HG02678 (cell line): ENCODE data around the gene MAML3.

Experiments
- ATAC-seq: cut with Tn5 transposase; IDR thresholded peaks from one replicate; pipeline ENCODE4 v1.9.1; 2021; ENCODE audit warnings: mild to moderate bottlenecking, moderate library complexity; ENCODE audit not compliant: unreplicated experiment

MAML3 gene

DNA sequence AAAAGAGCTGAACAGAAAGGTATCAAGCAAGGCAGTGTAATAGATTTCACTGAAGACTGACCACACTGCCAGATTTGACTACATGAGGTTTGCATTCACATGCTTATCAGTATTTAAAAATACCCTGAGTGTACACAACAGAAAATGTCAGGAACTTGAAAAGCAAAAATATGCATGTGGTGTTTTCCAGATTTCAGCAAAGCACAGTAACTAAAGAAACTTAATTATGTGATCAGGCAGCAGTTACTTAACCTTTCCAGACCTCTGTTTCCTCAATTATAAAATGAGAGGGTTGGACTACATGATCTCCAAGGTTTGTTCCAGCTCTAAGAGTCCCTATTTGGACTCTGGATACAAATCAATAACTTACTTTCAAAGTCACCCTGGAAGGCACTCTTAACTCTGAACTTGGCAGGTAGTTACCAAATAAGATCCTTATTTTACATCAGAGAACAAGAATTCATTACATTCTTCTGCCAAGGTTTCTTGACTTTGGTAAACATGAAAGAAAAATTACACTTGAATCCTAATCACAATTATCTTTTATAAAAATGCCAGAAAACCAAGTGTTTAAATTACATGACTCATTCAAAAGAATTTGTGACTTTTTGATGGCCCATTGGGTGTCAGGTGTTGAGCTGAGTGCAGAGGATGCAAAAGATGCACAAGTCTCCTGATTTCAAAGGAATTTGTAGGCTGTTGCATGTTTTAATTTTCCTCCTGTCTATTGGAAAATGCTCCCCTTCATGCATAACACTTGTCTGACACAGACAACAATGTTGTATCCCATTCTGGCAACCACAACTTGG lies 246.8 kb downstream of the MAML3 start:
- ATAC-seq: no peak

DNA sequence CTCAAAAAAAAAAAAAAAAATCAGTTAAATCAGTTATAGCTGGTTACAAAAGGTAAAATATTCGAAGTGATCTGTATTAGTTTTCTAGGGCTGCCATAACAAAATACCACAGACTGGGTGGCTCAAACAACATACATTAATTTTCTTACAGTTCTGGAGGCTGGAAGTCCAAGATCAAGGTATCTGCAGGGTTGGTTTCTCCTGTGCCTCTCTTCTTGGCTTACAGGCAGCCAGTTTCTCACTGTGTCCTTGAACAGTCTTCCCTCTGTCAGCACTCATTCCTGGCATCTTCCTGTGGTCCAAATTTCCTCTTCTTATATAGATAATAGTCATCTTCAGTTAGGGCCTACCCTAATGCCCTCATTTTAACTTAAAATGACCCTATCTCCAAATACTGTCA lies 248.5 kb downstream of the MAML3 start:
- no peak for ATAC-seq

- ATAC-seq: no peak
Observed at GRCh38 chr4:139904406-139904805, 249.6 kb downstream of the MAML3 start.

DNA sequence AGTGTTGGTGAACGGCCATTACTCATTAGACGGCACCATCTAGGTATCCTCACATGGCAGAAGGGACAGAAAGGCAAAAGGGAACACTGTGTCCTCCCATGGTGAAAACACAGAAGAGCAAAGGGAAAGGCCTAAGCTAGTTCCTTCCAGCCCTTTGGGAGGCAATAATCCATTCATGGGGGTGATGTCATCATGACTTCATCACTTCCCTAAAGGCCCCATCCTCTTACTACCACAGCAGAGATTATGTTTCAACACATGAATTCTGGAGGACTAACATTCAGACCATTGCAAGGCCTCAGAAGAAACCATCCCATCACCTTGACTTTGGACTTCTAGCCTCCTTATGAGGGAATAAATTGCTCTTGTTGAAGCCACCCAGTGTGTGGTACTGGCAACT lies 250.1 kb downstream of the MAML3 start:
- no peak for ATAC-seq

DNA sequence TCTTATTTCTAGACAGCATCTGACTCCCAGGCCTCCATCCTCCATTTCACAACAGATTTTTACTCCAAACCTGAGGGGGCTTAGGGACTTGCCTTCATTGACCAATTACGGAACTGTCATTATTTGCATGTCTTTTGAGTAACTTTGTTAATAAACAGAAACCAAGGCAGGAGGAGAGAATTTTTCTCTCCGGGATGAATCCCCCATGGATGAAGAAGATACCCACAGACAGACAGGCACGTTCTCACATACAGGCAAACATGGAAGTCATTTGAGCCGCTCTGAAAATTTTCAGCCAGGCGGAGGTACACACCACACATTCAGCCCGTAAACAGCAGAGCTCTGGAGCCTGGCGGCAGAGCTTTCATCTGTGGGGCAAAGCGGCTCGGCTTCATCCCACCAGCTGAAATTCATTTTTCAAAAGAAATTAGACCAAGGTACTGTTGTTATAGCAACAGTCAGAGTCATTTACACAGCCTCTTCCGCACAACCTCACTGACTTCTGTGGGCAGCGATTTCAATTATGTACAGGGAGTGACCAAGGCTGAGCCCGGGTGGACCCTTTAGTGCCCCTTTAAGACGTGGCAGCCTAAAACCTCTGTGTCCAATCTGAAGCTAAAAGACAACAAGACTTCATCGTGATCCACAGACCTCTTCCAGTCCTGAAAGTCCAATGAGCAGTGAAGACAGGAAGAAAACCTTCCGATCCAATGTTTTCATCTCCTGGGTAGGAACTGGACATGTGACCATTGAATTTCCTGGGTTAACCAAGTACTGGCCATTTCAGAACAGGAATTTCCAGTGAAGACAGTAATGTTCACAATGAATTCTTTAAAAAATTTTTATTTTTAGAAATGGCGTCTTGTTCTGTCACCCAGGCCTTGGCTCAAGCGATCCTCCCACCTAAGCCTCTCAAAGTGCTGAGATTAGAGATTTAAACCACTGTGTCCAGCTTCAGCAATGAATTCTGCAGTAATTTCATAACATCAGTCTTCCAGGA lies 251.4 kb downstream of the MAML3 start:
- no peak for ATAC-seq

GRCh38 chr4:139901531-139902320 lies 252.3 kb downstream of the MAML3 start:
- no peak for ATAC-seq

GRCh38 chr4:139900964-139901376 lies 253.0 kb downstream of the MAML3 start:
- ATAC-seq: no peak

GRCh38 chr4:139899346-139899745 lies 254.6 kb downstream of the MAML3 start:
- no peak for ATAC-seq

DNA sequence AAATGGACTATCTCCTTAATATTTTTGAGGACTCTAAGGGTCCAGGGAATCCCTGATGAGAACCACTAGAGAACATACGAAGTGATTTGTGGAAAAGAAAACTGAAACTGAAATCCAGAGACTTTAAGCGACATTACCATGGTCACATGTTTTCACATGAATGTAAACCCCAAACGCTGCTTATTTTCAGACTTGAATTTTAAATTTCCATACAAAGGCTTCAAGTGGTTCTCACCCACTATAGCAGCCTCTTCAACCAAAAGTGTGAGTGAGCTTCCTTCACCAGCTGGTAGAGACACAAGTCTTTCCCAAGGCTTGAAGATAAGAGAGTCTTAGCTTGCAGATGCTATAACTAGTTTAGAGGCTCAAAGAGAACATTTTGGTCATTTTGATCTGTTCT lies 255.7 kb downstream of the MAML3 start:
- no peak for ATAC-seq

- no peak for ATAC-seq
Observed at GRCh38 chr4:139896091-139896604, 257.8 kb downstream of the MAML3 start.

- no peak for ATAC-seq
Observed at GRCh38 chr4:139893801-139894200, 260.2 kb downstream of the MAML3 start.

DNA sequence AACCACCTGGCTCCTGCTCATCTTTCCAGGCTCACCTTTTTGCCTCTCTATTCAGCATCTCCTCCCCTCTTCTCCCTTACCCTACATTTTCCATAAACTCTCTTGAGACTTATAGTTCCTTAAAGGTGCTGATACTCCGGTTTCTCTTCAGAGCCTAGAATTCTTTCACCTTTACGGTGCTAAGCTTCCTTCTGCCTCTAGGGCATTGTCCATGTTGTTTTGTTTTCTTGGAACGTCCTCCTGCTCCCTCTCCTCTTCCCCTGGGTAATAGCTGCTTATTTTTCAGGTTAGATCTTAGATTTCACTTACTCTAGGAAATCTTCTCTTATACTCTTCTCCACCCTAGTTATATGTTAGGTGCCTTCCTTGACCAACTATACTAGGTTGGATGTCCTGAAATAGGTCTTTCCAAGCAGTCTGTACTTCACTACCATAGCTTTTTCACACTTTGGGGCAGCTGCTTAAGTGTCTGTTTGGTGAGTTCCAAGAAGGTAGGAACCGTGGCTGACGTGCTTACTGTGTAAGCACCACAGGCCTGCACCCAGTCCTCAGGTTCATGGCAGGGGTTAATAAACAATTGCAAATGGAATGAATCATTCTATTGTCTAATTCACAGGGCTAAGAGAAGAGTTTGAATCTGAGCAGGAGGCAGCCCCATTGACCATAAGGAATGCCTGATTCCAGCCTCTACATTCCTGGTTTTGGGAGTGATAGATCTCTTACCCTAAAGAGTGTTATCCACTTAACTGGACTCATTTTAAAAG lies 260.8 kb downstream of the MAML3 start:
- no peak for ATAC-seq

DNA sequence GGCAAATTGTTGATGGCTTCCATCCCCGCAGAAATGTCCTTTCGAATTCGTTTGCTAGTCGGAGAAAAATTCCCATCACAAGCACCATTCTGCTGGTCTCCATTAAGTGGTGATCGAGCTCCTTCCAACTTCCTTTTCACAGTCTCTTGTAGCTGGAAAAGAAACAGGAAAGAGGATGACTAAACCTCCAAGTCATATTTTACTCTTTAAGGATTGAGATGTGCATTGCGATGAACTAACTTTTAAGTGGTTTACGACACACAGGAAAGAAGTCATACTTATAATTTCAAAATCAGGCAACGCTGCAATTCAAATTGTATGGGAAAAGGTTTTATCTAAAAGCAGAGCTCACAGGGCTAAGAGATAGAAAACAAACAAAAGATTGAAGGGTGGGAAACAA lies 263.2 kb downstream of the MAML3 start:
- no peak for ATAC-seq

GRCh38 chr4:139889901-139890300 lies 264.1 kb downstream of the MAML3 start:
- no peak for ATAC-seq

- no peak for ATAC-seq
Observed at GRCh38 chr4:139889264-139889663, 264.7 kb downstream of the MAML3 start.

DNA sequence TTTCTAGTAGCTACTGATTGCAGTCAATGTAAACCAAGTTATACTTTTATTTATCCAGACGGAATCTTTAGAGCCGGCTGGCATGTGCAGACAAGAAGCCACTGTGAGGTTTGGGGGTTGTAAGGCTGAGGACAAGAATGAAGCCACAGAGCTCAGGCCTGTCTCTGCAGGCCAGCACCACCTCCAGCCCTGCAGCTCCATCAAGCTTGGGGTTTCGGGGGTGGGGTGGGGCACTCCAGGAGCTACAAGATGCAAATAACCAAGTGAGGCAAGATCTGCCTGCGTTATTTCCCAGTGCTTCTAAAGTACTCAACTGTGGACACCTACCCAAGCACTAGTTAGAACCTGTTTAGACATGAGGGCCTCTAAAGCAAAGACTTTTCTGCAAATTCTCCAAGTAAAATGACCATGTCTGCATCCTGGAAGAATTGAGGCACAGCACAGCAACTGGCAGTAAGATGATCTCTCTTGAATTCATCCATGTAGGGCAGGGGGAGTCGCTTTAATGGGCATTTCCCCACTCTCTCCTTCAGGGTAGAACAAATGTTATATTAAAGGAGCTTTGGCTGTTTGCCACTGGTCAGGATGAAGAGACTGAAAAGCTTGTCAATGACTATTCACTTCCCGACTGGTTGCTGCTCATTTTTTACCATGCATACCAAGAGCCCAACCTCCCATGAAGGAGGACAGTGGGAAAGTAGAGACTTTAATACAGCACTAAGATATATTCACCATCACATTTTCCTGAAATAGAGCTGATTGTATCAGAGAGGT lies 265.8 kb downstream of the MAML3 start:
- ATAC-seq: no peak

DNA sequence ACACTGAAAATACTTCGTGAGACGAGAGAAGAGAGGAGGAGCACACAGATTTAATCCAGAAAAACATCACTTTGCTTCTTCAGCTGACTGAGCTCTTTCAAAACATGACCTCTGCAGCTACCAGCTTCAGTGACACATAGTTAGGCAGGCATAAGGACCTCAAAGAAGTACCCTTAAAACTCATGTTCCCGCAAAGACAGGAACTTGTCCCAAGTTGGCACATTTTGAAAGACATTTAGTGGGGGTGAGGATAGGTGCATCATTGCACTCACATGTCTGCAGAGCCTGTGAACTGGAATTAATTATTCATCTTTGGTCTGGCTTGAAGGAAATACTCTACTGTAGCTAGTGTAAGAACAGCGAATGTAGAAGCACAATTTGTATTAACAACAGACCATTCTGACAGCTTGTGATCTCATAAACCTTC lies 266.6 kb downstream of the MAML3 start:
- ATAC-seq: no peak

- ATAC-seq: no peak
Observed at GRCh38 chr4:139886798-139887197, 267.2 kb downstream of the MAML3 start.

- ATAC-seq: no peak
Observed at GRCh38 chr4:139884438-139884837, 269.5 kb downstream of the MAML3 start.
